GM18526 (cell line): ENCODE measurements around the gene FLNB.

Experiments used
- POLR2A ChIP-seq: IDR thresholded peaks from 3 replicates; pipeline ENCODE4 v1.6.1; 2011; ENCODE audit not compliant: insufficient read length; ENCODE audit errors: extremely low read depth

The FLNB gene

GRCh38 chr3:58029842-58030584, 21.8 kb downstream of the FLNB start:
- TF ChIP-seq POLR2A = no peak

- TF ChIP-seq POLR2A = no peak
Observed at GRCh38 chr3:58032186-58032585, 24.0 kb downstream of the FLNB start.

- no peak for TF ChIP-seq POLR2A
Observed at GRCh38 chr3:58034738-58035523, 26.7 kb downstream of the FLNB start.

- no peak for TF ChIP-seq POLR2A
Observed at GRCh38 chr3:58035524-58036255, 27.5 kb downstream of the FLNB start.

- TF ChIP-seq POLR2A = no peak
Observed at GRCh38 chr3:58036293-58037032, 28.2 kb downstream of the FLNB start.

GRCh38 chr3:58037141-58037910, 29.1 kb downstream of the FLNB start:
- no peak for TF ChIP-seq POLR2A

GRCh38 chr3:58038675-58039292, 30.6 kb downstream of the FLNB start:
- TF ChIP-seq POLR2A = no peak

- TF ChIP-seq POLR2A = no peak
Observed at GRCh38 chr3:58039601-58040000, 31.4 kb downstream of the FLNB start.

GRCh38 chr3:58041182-58041825, 33.1 kb downstream of the FLNB start:
- TF ChIP-seq POLR2A = no peak

GRCh38 chr3:58041826-58042324, 33.7 kb downstream of the FLNB start:
- no peak for TF ChIP-seq POLR2A

GRCh38 chr3:58042947-58043707, 34.9 kb downstream of the FLNB start:
- TF ChIP-seq POLR2A = no peak

GRCh38 chr3:58043933-58044332, 35.7 kb downstream of the FLNB start:
- no peak for TF ChIP-seq POLR2A
